Measurements from ENCODE around the gene PLCE1. TPM values are rescaled to one million over a fixed set of nuclear protein-coding genes. Genes with fewer than 3 reads are reported as not detected.

The PLCE1 gene
- total and polyA plus RNA-seq, 2 of the 13 experiments (the other 11 are each of a cell fraction or from before 2014, with no cell fraction given), result 0.04 TPM; not detected in 1

- Histone ChIP-seq H3K79me2 (ENCODE audit: insufficient read depth, low read length) (no peaks in the 10 kb centered on the region), H3K9me3 (ENCODE audit: low read length) (no peaks in the 10 kb centered on the region), H4K20me1 (ENCODE audit: insufficient read depth, low read length) (no peaks in the 10 kb centered on the region), H2AFZ (ENCODE audit: low read length) (no peak overlapping the region), H3K9ac (ENCODE audit: insufficient read depth, low read depth, low read length) (no peak overlapping the region), H3K4me1 (ENCODE audit: insufficient read depth, low read length) (no peaks in the 10 kb centered on the region), H3K4me3 (replicated peaks in 1 of 3; ENCODE audit: insufficient read depth in 1 of 3, low read depth in 2 of 3, low read length in 3 of 3) (no peak overlapping the region), H3K27ac (ENCODE audit: extremely low read length, insufficient read depth, low read length) (no peak overlapping the region), H3K27me3 (ENCODE audit: control insufficient read depth in 1 of 2, insufficient read depth in 2 of 2, low read length in 2 of 2) (no peaks in the 10 kb centered on the region), H3K4me2 (ENCODE audit: low read depth, low read length) (no peak overlapping the region), H3K36me3 (replicated peaks in 1 of 2; ENCODE audit: control insufficient read depth in 1 of 2, insufficient read depth in 2 of 2, low read length in 2 of 2) (no peaks in the 10 kb centered on the region)
- in situ Hi-C loops (cut with HindIII; ENCODE audit: extremely low pct_ligation_motif_present, low pct_unique_long_range_greater_than_20kb), result no loop called here
- no TSS peak for BruUV-seq (replicated peaks)
- ATAC-seq (no peak), FAIRE-seq (no peak), DNase-seq (ENCODE audit: low spot score) (no peak)
- ChIA-PET POLR2A (no interaction called here), CTCF (ENCODE audit: low intra/inter-chr PET ratio, low total read pairs) (no interaction called here)
- 31% methylated on average over 3 of the region's 3 CpGs for WGBS (ENCODE audit: low lambda C conversion rate)
- intact Hi-C loops (cut with micrococcal nuclease; ENCODE audit: unreplicated experiment), result no loop called here
- TF ChIP-seq ZBTB20 (CRISPR knock-in tag; IDR thresholded peaks at IDR 0.05; ENCODE audit: borderline replicate concordance, low read depth) (no peak), NFIC (IDR thresholded peaks at IDR 0.05; ENCODE audit: low read length) (no peak), SSRP1 (CRISPR knock-in tag; IDR thresholded peaks at IDR 0.05) (no peak), PRMT3 (CRISPR knock-in tag; IDR thresholded peaks at IDR 0.05; ENCODE audit: borderline replicate concordance, low read depth) (no peak), E2F1 (CRISPR knock-in tag; IDR thresholded peaks at IDR 0.05) (no peak), AKAP8 (CRISPR knock-in tag; IDR thresholded peaks at IDR 0.05) (no peak), HOXA9 (CRISPR knock-in tag; IDR thresholded peaks at IDR 0.05; ENCODE audit: borderline replicate concordance) (no peak), IRF1 (CRISPR knock-in tag; IDR thresholded peaks at IDR 0.05; ENCODE audit: low read depth) (no peak), MED13 (CRISPR knock-in tag; IDR thresholded peaks at IDR 0.05) (no peak), NFAT5 (CRISPR knock-in tag; IDR thresholded peaks at IDR 0.05) (no peak), POLR2AphosphoS2 (IDR thresholded peaks at IDR 0.05; ENCODE audit: low read depth, low read length) (no peak), DPF2 (CRISPR knock-in tag; IDR thresholded peaks at IDR 0.05; ENCODE audit: borderline replicate concordance, low read depth) (no peak)
- TF ChIP-seq, protein P1, sequence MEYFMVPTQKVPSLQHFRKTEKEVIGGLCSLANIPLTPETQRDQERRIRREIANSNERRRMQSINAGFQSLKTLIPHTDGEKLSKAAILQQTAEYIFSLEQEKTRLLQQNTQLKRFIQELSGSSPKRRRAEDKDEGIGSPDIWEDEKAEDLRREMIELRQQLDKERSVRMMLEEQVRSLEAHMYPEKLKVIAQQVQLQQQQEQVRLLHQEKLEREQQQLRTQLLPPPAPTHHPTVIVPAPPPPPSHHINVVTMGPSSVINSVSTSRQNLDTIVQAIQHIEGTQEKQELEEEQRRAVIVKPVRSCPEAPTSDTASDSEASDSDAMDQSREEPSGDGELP (IDR thresholded peaks at IDR 0.05; ENCODE audit: borderline replicate concordance, low read depth), result no peak
These were observed 24.4 kb downstream of the PLCE1 start for GRCh38 chr10:94018107-94018506.
